GM19351 (cell line): Measurements from ENCODE around the gene FOXRED2.
"Not testable (repeated sequence)": the region's sequence is repeated elsewhere in the genome, so short reads cannot be mapped to it uniquely, and the experiment has no call there.

Experiments
- ATAC-seq: cut with Tn5 transposase; IDR thresholded peaks from one replicate; pipeline ENCODE4 v1.9.1; 2021; ENCODE audit warnings: mild to moderate bottlenecking, moderate library complexity; ENCODE audit not compliant: unreplicated experiment

FOXRED2 gene

DNA sequence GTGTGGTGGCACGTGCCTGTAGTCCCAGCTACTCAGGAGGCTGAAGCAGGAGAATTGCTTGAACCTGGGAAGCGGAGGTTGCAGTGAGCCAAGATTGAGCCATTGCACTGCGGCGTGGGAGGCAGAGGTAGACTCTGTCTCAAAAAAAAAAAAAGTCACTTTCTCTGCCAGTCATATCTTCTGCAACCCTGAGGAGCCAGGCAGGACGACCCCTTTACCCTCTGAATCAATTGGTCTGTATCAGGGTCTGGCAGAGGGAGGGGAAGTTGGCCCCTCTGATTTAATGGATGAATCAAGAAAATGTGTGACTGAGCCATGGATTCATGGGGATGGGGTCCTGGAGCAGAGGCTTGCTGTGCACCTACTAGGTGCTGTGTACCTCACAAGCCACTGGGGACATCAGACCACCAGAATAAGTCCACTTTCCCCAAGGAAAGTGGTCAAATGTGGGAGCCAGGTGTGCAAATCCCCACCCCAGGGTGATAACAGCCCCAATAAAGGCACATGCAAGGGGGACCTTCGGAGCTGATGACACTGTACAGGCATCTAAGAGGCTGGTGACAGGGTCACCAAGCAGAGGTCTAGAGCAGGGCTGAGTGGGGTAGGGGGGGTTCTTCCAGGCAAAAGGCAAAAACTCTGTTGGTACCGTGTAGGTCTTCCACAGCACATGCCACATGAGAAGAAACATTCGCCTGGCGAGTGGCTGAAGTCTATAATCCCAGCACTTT lies 54.4 kb downstream of the FOXRED2 start:
- no peak for ATAC-seq

DNA sequence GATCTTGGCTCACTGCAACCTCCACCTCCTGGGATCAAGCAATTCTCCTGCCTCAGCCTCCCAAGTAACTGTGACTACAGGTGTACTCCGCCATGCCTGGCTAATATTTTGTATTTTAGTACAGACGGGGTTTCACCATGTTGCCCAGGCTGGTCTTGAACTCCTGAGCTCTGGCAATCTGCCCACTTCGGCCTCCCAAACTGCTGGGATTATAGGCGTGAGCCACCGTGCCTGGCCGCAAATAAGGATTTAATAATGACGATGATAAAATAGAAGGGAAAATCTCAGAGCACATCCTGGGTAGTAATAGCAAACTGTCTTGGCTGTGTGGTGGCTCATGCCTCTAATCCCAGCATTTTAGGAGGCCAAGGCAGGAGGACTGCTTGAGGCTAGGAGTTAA lies 55.9 kb downstream of the FOXRED2 start:
- ATAC-seq = not testable (repeated sequence)

DNA sequence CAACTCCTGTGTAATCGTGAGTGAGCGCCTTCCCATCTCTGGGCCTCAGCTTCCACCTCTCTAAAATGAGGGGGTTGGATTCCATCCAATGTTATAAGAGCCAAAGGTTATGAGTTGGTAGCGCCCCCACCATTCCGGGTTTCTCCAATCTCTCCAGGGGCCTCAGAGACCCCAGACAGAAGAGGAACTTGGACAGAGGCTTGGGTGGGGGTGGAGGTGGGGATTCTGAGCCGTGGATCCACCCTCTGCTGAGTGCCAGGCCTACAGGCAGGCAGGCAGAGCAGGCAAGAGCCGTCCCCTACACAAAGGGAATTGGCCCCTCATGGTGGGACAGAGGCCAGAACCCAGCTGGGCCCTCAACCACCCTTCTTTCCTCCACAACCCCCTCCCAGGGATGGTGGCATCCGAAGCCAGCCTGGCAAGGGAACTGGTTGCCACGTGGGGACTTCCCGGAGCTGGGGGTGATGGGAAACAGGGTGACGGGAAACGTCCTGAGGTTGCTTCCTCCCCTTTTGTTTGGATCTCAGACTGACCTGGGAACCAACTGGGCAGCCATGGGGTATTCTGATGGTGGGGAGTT lies 57.2 kb downstream of the FOXRED2 start:
- no peak for ATAC-seq

DNA sequence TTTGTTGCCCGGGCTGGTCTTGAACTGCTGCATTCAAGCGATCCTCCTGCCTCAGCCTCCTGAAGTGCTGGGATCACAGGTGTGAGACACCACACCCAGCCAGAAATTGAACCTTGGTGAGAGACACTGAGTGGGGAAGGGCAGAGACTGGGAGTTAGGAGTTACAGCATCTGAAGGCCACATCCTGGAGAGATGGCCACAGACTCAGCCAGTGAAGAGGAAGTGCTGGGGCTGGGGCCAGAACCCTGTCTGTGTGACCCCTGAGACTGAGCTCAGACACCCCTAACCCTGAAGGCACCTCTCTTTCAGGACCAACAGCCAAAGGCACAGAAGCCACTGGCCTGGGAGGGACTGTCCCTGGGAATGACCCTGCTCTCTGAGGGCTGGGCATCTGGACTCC lies 59.2 kb downstream of the FOXRED2 start:
- ATAC-seq = no peak

DNA sequence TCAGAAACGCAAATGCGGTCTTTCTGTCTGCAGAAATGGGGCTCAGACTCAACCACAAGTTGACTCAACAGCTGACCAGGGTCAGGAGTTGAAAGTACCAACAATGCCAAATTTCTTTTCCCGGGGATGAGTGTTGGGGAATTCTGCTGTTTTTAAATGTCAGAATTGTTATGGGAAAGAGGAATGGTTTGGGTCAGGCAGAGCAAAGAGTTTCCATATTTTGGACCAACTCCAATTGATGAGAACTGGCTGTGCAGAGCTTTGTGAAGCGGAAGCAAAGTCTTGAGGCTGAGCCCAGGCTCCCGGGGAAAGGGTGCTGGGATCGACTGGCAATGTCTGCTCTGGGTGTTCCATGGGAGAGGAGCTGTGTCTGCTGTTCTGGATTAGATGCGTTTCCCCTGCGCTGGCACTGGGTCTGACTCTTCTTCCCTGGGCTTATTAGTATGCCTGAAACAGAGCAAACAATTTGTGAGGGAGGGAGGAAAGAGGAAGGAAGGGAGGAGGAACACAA lies 61.6 kb downstream of the FOXRED2 start:
- no peak for ATAC-seq

DNA sequence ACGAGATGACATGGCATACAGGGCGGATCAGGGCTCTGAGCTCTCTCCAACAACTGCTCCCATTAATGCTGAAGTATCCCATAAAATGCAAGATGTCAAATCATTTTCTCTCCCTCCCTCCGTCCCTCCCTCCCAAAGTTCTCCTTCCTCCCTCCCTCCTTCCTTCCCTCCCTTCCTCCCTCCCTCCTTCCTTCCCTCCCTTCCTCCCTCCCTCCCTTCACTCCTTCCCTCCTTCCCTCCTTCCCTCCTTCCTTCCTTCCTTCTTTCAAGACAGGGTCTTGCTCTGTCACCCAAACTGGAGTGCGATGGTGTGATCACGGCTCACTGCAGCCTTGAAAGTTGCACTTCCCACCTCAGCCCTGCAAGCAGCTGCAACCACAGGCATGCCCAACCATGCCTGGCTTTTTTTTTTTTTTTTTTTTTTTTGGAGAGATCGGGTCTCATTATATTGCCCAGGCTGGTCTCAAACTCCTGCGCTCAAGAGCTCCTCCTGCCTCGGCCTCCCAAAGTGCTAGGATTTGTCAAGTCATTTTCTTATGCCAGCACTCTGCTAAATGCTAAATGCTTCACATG lies 63.6 kb downstream of the FOXRED2 start:
- ATAC-seq = no peak

DNA sequence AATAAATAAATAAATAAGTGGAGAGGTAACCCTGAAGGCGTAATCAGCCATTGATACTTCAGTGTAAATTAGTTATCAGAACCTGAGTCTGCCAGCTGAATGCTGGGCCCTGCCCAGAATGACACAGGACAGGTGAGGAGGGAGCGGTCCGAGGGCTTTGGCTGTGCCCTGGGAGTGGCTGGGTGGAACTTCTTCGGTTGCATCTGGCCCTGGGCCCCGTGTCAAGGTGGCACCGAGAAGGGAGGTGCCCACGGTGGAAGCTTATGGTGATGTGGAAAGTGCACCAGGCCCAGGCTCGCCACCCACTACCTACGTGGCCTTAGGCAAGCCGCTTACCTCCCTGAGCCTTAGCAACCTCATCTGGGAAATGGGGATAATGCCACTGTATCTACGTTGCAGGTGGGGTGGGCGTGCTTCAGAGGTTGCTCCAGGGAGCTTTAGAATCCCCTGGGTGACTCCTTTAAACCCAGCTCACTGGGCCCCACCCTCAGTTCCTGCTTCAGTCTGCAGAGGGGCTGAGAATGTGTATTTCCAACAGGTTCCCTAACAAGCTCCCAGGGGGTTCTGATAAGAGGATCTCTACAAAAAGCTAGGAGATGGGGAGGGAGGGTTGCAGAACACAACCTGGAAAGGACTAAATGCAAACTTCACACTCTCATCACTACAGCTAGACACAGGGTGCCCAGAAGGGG lies 64.2 kb downstream of the FOXRED2 start:
- ATAC-seq = no peak

DNA sequence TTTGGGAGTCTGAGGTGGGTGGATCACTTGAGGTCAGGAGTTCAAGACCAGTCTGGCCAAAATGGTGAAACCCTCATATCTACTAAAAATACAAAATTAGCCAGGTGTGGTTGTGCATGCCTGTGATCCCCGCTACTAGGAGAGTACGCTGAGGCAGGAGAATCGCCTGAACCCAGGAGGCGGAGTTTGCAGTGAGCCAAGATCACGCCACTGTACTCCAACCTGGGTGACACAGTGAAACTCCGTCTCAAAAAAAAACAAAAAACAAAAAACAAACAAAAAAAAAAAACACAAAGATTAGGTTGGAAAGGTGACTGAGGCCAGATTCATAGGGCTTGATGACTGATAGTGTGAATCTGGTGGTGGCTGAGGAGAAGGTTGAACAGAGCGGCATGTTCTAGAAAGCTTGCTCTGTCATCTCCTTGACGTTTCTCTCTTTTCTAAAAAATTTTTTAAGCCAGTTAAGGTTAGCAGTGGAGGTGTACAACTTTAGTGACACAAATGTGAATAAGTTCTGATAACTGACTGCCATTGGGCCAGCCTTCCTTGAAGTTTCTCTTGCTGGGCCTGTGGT lies 66.3 kb downstream of the FOXRED2 start:
- no peak for ATAC-seq

DNA sequence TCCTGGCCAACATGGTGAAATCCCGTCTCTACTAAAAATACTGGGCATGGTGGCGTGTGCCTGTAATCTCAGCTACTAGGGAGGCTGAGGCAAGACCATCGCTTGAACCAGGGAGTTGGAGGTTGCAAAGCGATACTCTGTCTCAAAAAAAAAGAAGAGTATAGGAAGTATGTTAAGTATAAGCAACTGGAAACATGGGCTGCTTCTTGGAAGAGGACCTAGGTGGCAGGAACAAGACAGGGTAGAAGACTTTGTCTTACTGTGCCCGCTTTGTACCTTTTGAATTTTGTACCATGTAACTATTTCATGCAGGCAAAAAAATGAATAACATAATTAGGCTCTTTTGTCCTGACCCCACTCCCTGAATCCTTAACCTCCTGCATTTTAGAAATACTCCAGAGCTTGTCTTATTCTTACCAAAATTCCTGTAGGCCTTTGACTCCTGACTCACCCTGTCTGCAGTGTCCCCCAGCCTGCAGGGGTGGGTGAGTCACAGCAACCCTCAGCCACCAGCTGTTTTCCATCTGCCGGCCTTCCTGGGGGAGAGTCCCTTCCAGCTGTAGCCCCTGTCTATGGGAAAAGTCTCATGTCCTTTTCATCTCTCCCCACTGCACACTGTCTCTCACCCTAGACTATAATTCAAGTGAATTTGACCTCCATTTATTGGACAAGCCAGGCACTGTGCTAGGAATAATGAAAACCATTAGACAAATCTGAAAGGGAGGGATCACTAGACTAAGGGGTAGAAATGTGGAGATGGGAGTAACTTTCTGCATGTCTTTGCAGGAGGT lies 67.2 kb downstream of the FOXRED2 start:
- ATAC-seq = no peak
